Activated CD4-positive, alpha-beta T cell treated with anti-CD3 and anti-CD28 coated beads, Interleukin-10, Interleukin-2, amounts not matched to agents 100 ng/mL and 50 ng/mL, durations not matched to agents 16 hours and 8 hours (primary cell): ENCODE results near the gene POLR3C.
"Not testable (repeated sequence)": the region's sequence is repeated elsewhere in the genome, so short reads cannot be mapped to it uniquely, and the experiment has no call there.

Experiments
- DNase-seq: peaks from one replicate; pipeline ENCODE4 v3.0.0-alpha.2; 2020

POLR3C gene

GRCh38 chr1:145823565-145824498, at the start of gene POLR3C, which contains the start of gene RNF115:
POLR3C (plus strand) TSS chr1:145824200; CDS start chr1:145825777, 1,577 bp downstream.
RNF115 (minus strand) TSS chr1:145824095; CDS start chr1:145823873, 222 bp downstream.
- peak; percentile 93 for DNase-seq

GRCh38 chr1:145777357-145778145, 46.4 kb upstream of the POLR3C start:
- no peak for DNase-seq

- DNase-seq = no peak
Observed at GRCh38 chr1:145778146-145778540, 45.9 kb upstream of the POLR3C start.

GRCh38 chr1:145782272-145783099, 41.5 kb upstream of the POLR3C start:
- DNase-seq = peak; percentile 38

GRCh38 chr1:145784409-145784808, 39.6 kb upstream of the POLR3C start:
- no peak for DNase-seq

- DNase-seq = peak; percentile 16
Observed at GRCh38 chr1:145785547-145785946, 38.5 kb upstream of the POLR3C start.

GRCh38 chr1:145786271-145786670, 37.7 kb upstream of the POLR3C start:
- peak; percentile 21 for DNase-seq

GRCh38 chr1:145788580-145788979, 35.4 kb upstream of the POLR3C start:
- no peak for DNase-seq

- DNase-seq = not testable (repeated sequence)
Observed at GRCh38 chr1:145791860-145792259, 32.1 kb upstream of the POLR3C start.

- DNase-seq = no peak
Observed at GRCh38 chr1:145792484-145792883, 31.5 kb upstream of the POLR3C start.

GRCh38 chr1:145795257-145795881, 28.6 kb upstream of the POLR3C start:
- DNase-seq = no peak

GRCh38 chr1:145796753-145797152, 27.2 kb upstream of the POLR3C start:
- DNase-seq = no peak

- DNase-seq = no peak
Observed at GRCh38 chr1:145799806-145800205, 24.2 kb upstream of the POLR3C start.

- no peak for DNase-seq
Observed at GRCh38 chr1:145804235-145805045, 19.6 kb upstream of the POLR3C start.

- DNase-seq = no peak
Observed at GRCh38 chr1:145805057-145805456, 18.9 kb upstream of the POLR3C start.

- no peak for DNase-seq
Observed at GRCh38 chr1:145806408-145806807, 17.6 kb upstream of the POLR3C start.

GRCh38 chr1:145806844-145807243, 17.2 kb upstream of the POLR3C start:
- DNase-seq = no peak

- DNase-seq = not testable (repeated sequence)
Observed at GRCh38 chr1:145812977-145813810, 10.8 kb upstream of the POLR3C start.

- DNase-seq = peak; percentile 11
Observed at GRCh38 chr1:145818095-145818494, 5.9 kb upstream of the POLR3C start.

- DNase-seq = not testable (repeated sequence)
Observed at GRCh38 chr1:145822779-145823331, 1.1 kb upstream of the POLR3C start.
